Suppressor macrophage (primary cell): Measurements from ENCODE around the gene ONECUT1.

Experiments used
- DNase-seq, 4 experiments: peaks; one replicate each; pipeline ENCODE4 v3.0.0-alpha.2; 2020 to 2022

The ONECUT1 gene

DNA sequence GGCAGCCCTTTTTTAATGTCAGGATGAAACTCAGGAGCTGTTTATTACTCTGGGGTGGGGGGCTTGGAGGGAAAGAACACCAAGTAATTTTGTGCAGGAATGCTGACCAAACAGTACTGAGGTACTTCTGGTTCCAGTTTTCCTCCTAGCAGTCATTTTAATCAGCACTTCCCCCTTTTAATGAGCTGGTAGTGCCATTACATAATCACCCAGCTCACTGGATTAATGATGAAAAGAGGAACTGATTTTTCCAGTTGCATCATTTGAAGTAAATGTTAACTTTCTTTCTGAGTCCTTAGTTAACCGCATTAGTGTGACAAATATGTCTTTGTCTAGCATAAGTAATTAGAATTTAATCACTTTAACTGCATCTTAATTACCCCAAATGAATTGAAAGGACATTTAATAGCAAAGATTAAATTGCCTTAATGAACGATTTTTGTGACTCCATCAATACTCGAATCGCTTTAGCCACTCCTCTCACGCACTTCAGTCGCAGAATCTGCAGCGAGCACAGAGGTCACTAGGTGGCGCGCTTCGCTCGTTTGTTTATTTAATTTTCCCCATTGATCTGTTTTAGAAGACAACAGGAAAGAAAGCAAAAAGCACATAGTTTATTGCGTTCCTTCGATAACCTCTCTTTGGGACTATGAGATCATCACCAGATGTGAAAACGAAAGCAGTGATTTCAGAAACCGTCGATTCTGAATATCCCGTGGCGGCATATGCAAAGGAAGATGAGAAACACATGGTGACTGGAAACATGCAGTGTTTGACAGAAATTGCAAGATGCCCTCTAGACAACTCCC, 9.8 kb downstream of the ONECUT1 start:
- peak; percentile 86 to 95 (median 92) for DNase-seq

DNA sequence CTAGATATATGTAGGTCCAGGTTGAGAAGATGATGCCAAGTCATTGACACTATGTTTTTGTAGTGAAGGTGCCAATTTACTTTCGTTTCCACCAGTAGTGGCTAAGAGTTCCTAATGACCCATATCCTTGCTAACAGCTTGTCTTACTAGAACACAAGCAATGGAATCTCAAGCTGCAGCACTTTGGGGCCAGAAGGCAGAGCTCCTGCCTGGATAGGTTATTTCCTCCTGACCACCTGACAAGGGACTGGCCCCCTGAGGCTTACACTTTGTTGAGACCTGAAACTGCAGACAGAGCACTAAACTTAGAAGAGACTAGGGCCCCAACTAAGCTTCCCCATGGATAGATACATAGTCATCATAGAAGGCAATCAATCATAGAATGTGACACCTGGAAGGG, 11.7 kb downstream of the ONECUT1 start:
- DNase-seq: no peak

DNA sequence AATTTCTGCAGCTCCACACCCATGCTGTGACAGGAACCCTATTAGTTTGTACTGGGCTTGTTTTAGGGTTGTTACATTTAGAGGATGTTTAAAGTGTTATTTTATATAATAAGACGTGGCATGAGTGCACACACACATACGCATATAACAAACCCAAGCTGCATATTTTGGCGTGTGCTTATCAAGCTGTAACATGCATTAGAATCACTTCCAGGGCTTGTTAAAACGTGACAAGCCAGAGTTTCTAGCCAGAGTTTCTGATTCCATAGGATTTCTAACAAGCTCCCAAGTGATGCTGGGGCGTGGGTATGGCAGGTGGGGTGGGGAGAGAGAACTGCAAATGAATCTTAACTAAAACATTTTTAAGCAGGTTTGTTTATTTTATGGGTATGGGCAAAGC, 17.4 kb downstream of the ONECUT1 start:
- no peak for DNase-seq

- DNase-seq: peak; percentile 22 to 52 (median 36)
These were observed 24.4 kb downstream of the ONECUT1 start for GRCh38 chr15:52765785-52766184.

- no peak for DNase-seq
These were observed 25.4 kb downstream of the ONECUT1 start for GRCh38 chr15:52764731-52765130.

DNA sequence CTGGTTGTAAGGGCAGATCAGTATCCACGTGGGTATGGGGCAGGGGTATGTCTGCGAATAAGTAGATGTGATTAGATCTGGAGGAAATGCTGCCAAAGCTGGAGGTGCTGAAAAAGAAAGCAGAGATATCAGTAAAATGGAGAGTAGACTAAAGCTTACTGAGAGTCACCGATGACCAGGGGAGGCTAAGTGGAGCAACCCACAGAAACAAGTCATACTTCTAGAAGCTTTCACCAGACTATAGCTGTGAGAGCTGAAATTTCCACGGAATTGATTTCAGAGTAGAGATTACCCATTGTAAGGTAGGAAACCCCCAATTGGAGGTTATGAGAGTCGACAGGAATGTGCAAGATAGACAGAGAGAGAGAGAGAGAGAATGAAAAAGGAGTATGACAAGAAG, 27.5 kb downstream of the ONECUT1 start:
- DNase-seq: no peak

DNA sequence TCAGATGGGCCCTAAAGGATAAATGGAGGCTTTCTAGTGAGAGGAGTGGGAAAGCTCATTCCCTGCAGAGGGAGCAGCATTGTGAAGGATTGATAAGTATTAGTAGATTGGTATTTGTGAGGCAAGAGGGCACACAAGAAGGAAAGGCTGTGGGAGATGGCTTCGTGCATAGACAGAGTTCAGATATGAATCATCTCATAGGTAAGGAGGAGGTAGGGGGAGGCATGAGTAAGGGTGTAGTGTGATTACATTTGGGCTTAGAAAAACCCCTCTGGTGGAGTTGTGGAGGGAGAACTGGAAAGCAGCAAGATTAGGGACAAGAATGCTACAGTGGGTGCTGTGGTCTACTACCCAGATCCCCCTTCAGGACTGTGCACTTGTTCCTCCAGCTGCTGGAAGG, 29.6 kb downstream of the ONECUT1 start:
- DNase-seq: no peak

DNA sequence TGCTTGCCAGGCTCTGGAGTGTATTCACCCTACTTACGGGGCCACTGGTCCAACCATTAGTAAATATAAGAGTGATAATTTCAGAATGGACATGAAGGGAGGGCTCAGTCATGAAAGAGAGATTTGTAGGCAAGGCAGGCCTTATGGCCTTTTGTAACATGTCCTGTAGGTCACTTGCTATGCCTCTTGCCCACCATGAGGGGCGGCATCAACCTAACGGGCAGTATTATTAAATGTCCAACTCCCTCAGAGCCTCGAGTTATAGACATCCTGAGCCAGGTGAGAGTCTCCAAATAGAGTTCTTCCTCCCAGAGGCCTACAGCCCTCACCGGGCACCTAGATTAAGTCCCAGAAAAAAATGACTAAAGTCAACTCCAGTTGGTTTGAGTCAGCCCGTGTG, 30.2 kb downstream of the ONECUT1 start:
- DNase-seq: no peak

DNA sequence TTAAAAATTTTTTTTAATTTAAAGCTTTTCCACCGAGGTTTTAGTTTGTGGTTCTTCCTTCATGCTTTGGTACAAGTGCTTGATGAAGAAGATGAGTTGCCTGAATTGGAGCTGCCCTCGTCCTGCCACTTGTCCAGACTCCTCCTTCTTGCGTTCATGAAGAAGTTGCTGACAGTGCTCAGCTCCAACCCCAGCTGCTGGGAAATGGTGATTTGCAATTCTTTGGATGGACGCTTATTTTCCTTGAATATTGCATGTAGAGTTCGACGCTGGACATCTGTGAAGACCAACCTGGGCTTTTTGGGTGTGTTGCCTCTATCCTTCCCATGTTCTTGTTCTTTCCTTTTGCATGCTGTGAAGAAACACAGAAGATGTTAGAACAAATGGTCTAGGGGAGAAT, 32.6 kb downstream of the ONECUT1 start:
- no peak for DNase-seq

DNA sequence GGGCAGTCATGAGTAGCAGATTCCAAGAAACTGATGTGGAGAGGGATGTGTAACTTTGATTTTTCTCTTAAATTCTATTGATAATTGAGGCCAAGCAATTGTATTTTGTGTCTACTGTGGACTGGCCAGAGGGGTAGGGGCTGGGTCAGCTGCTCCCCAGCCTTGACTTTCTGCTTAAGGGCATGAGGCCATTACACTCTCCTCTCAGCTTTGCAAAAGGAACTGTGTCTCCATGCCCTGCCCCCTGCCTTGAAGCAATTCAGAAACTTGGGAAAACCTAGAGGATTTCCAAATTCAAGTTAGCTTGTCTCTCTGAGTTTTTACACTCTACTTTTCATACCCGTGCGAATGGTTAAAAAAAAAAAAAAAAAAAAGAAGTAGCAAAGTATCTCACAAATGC, 38.6 kb downstream of the ONECUT1 start:
- no peak for DNase-seq

DNA sequence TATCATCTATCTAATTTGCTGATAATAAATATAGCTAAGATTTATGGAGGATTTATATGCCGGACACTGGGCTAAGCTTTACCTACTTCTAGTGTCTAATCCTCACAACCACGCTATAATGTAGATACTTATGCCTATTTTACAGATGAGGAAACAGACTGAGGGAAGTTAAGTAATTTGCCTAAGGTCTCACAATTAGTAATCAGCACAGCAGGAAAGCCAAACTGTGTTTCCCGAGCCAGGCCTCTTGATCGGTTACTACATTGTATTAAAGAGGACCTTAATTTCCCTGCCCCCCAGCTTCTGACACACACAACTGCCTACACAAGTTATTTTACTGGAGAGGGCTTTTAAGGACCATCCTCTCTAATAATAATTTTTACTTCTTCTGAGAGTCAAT, 40.9 kb downstream of the ONECUT1 start:
- DNase-seq: peak; percentile 37 to 62 (median 50)

GRCh38 chr15:52746162-52746757, 43.9 kb downstream of the ONECUT1 start:
- DNase-seq: no peak

DNA sequence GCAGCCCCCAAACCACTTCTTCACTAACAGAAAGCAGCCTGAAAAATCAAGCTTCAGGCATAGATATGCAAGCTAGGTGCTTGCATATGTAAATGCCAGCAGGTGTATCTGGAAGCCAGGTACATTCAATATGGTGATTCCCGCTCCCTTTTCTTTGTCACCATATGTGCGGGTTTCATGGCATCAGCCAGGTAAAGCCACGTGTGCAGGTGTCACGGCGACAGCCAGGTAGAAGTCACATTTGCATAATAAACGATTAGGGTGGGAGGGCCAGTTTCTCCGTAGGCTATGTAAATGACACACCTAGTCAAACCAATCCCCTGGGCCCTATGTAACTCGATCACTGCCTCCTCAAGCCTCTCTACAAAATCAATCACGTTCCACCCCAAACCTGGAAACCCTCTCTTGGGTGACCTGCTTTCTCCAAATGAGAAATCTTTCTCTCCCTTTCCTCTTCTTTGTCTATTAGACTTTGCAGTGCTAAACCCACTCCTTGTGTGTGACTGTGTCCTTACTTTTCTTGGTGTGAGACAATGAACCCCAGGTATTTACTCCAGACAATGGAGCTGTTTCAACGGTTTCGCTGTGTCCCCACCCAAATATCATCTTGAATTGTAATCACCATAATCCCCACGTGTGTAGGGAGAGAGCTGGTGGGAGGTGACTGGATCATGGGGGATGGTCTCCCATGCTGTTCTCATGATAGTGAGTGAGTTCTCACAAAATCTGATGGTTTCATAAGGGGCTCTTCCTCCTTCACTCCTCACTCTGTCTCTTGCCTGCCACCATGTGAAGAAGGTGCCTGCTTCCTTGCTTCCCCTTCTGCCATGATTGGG, 44.6 kb downstream of the ONECUT1 start:
- no peak for DNase-seq

- no peak for DNase-seq
These were observed 51.8 kb downstream of the ONECUT1 start for GRCh38 chr15:52738311-52738710.

- peak; percentile 59 to 89 (median 76) for DNase-seq
These were observed 52.4 kb downstream of the ONECUT1 start for GRCh38 chr15:52737720-52738119.

DNA sequence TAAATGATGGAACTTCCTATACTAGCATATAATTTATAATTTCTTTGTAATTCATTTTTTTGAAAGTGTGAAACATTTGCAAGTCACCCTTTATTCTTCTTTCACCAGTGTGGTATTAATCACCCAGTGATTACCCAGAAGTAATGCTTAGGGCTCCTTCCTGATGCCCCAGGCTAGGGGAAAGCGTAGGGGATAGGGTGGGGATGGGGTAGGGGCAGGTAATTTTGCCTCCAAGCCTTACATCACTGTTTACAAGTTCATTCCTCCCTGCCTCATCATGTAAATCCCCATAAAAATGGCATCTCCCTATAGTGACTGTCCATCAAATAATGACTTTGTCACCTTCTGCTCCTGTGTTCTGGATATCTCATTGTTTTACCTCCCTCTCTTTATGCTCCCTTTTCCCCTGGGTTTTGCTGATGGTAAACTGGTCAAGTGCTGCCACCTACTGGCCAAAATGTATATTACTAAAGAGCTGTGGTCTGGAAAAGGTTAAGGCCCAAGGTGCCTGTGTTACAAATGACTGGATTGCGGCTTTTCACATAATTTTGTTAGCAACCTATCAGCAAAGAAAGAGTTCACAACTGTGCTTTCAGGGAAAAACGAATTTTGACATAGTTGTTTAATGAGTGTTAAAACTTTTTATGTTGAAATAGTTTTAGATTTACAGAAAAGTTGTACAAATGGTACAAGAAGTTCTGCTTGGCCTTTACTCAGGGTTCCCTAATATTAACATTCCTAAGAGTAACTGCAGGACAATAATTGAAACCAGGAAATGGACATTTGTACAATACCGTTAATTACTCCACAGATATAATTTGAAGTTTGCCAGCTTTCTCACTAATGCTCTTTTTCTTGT, 54.7 kb downstream of the ONECUT1 start:
- DNase-seq: peak; percentile 83 to 91 (median 86)

- DNase-seq: no peak
These were observed 55.8 kb downstream of the ONECUT1 start for GRCh38 chr15:52734329-52734728.

DNA sequence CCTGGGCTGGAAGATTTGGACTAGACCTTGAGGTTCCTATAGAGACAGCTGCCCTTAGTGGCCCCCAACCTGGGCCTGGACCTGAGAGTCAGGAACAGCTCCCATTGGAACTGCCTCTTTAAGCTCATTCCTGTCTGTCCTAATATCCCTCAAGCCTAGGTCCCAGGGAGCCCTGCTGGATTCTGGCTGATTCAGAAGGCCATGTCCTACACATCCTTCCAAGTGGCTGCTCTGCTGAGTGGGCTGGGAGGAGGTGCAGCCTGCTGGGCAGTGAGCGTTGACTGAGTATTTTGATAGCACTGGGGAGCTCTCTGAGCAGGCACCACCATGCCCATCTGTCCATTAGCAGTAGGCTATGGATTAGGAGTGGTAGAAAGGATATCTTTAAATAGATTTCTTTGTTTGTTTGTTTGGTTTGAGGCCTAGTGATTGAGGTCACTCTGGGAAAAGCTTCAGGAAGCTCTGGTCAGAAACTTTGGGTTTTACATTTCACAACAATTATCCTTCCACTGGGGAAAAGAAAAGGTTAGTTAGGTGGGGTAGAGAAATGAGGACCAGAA, 56.4 kb downstream of the ONECUT1 start:
- peak in 3 of 4 experiments; percentile 24 to 39 (median 25) for DNase-seq

- peak; percentile 58 to 84 (median 70) for DNase-seq
These were observed 57.0 kb downstream of the ONECUT1 start for GRCh38 chr15:52733088-52733487.

GRCh38 chr15:52732551-52732950, 57.6 kb downstream of the ONECUT1 start:
- no peak for DNase-seq

DNA sequence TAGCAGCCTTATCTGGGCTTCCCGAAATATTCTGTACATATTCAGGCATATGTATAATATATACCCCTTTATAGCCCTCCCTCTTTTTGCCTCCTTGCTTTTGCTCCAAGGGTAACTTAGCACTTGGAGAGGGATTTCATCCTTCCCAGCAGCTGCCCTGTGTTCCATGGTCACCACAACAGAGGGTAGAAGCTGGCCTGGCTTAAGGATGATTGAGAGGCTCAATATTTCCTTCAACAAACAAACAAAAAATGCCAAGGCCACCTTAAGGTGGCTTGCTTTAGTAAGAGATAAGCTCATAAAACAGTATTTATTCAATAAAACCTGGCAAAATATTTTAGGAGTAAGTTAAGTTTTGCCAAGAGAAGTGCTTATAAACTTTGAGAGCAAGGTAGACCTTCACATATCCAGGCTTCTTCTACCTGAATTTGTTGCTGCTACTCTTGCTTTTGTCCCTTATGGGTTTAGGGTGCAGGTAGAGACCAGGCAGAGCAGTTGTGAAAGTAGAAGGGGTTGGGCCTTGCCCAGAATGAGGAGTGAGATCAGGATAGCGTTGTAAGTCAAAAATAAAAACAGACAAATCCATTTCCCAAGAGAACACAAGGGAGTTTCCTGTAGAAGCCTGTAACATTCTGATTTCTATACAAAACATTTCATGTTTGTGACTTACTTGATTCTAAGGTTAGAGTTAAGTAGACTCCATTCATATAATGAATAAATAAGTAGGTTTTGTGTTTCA, 58.2 kb downstream of the ONECUT1 start:
- DNase-seq: no peak
